GM12878 (cell line): ENCODE results near the gene TIPARP. TPM values are rescaled to one million over a fixed set of nuclear protein-coding genes. Genes with fewer than 3 reads are reported as not detected.

Experiments
- ATAC-seq: fragments of 200-7000 bp; cut with Tn5 transposase; 3 replicates; pipeline ENCODE4 v1.9.1; 2020; ENCODE audit warnings: mild to moderate bottlenecking, moderate library complexity
- BruUV-seq: library from RNA; stranded (reverse); fragments of 400-500 nt; replicated peaks from 2 replicates; lab custom pipeline; 2021; lab: Mats Ljungman, UMichigan
- CTCF ChIA-PET: fragments of 300-600 bp; sonication (Branson Sonifier 250); formaldehyde crosslinking; extraction: SDS; loops from one replicate; lab custom pipeline; 2021; ENCODE audit warnings: inconsistent platforms; lab: Yijun Ruan, JAX
- POLR2A ChIA-PET: fragments of 350-600 bp; formaldehyde crosslinking; extraction: SDS; loops from one replicate; lab custom pipeline; 2021; ENCODE audit warnings: inconsistent platforms; lab: Charles Lee
- RAD21 ChIA-PET: fragments of 300-600 bp; sonication (Branson Sonifier 250); formaldehyde crosslinking; loops from one replicate; lab custom pipeline; 2023; ENCODE audit warnings: antibody characterized with exemption; ENCODE audit not compliant: unreplicated experiment; lab: Charles Lee
- SMC1A ChIA-PET: fragments of 300-600 bp; sonication (Branson Sonifier 250); formaldehyde crosslinking; loops from one replicate; lab custom pipeline; 2023; ENCODE audit not compliant: unreplicated experiment, uncharacterized antibody; lab: Charles Lee
- DNase-seq: peaks from one replicate; pipeline ENCODE4 v3.0.0-alpha.2; 2011; ENCODE audit warnings: low read depth, low spot score
- FAIRE-seq: peaks from 3 replicates; lab custom pipeline; 2011; peaks lifted over from hg19 to GRCh38; lab: Jason Lieb, UNC
- H2AFZ ChIP-seq: 2 replicates; pipeline ENCODE4 v1.6.0; 2011; ENCODE audit warnings: low read depth, low read length, control low read depth; ENCODE audit not compliant: control insufficient read depth
- H3K27ac ChIP-seq: 2 replicates; pipeline ENCODE4 v1.5.1; 2011; ENCODE audit warnings: control low read depth; ENCODE audit not compliant: control insufficient read depth, insufficient read depth
- H3K27me3 ChIP-seq, 2 experiments: replicated peaks in 1 of 2; 2 replicates each; pipeline versions ENCODE4 v1.6.0 to v1.6.1; 2011; ENCODE audit warnings: low read length in 1 of 2; ENCODE audit not compliant: control insufficient read depth in 2 of 2, insufficient read depth in 2 of 2
- H3K36me3 ChIP-seq, 2 experiments: 2 replicates each; pipeline ENCODE4 v1.5.1; 2011; ENCODE audit warnings: low read length in 1 of 2; ENCODE audit not compliant: control insufficient read depth in 2 of 2, insufficient read depth in 2 of 2
- H3K4me1 ChIP-seq: 2 replicates; pipeline ENCODE4 v1.6.1; 2011; ENCODE audit warnings: mild to moderate bottlenecking, low read length, moderate library complexity, mixed read lengths; ENCODE audit not compliant: control insufficient read depth, insufficient read depth
- H3K4me2 ChIP-seq: 2 replicates; pipeline ENCODE4 v1.6.0; 2011; ENCODE audit warnings: control low read depth; ENCODE audit not compliant: control insufficient read depth, insufficient read depth
- H3K4me3 ChIP-seq: fragments of 200-600 bp; sonication (generic); 2 replicates; pipeline ENCODE4 v1.5.1; 2016
- H3K79me2 ChIP-seq: 2 replicates; pipeline ENCODE4 v1.6.0; 2011; ENCODE audit warnings: low read length; ENCODE audit not compliant: control insufficient read depth, insufficient read depth
- H3K9ac ChIP-seq: 2 replicates; pipeline ENCODE4 v1.8.0; 2011; ENCODE audit warnings: low read length, control low read depth, mixed read lengths; ENCODE audit not compliant: control insufficient read depth, insufficient read depth
- H3K9me3 ChIP-seq: replicated peaks from 3 replicates; pipeline ENCODE4 v1.5.1; 2011; ENCODE audit warnings: mild to moderate bottlenecking, low read length; ENCODE audit not compliant: control insufficient read depth, insufficient read depth
- H4K20me1 ChIP-seq: 2 replicates; pipeline ENCODE4 v1.6.0; 2011; ENCODE audit not compliant: control insufficient read depth, insufficient read depth
- ATF2 ChIP-seq: IDR thresholded peaks from 2 replicates; pipeline ENCODE4 v1.6.1; 2012; ENCODE audit warnings: low read length, inconsistent platforms
- BCL11A ChIP-seq: IDR thresholded peaks from 2 replicates; pipeline ENCODE4 v1.6.1; 2011; ENCODE audit warnings: low read depth, low read length
- EED ChIP-seq: sonication (generic); IDR thresholded peaks from 2 replicates; pipeline ENCODE4 v1.6.1; 2016; ENCODE audit warnings: antibody characterized with exemption, low read depth
- HCFC1 ChIP-seq: fragments of 150-350 bp; IDR thresholded peaks from 2 replicates; pipeline ENCODE4 v1.6.1; 2014; ENCODE audit warnings: low read length
- IKZF1 ChIP-seq: fragments of 450-650 bp; conservative IDR thresholded peaks from 2 replicates; pipeline ENCODE4 v1.6.1; 2017; ENCODE audit warnings: antibody characterized with exemption, mild to moderate bottlenecking
- MEF2A ChIP-seq: IDR thresholded peaks from 2 replicates; pipeline ENCODE4 v1.6.1; 2011; ENCODE audit warnings: low read depth, mild to moderate bottlenecking, low read length, moderate library complexity; ENCODE audit not compliant: insufficient read depth
- PAX8 ChIP-seq: fragments of 450-650 bp; IDR thresholded peaks from 2 replicates; pipeline ENCODE4 v1.6.1; 2017; ENCODE audit warnings: mild to moderate bottlenecking, moderate library complexity
- RAD21 ChIP-seq: IDR thresholded peaks from 2 replicates; pipeline ENCODE4 v1.6.1; 2011; ENCODE audit warnings: mild to moderate bottlenecking, low read depth, low read length, moderate library complexity; ENCODE audit not compliant: insufficient read depth
- REST ChIP-seq: IDR thresholded peaks from 2 replicates; pipeline ENCODE4 v1.6.1; 2012; ENCODE audit warnings: mild to moderate bottlenecking, low read depth, low read length
- RFX5 ChIP-seq: IDR thresholded peaks from 2 replicates; pipeline ENCODE4 v1.6.1; 2011; ENCODE audit warnings: low read depth, low read length, improper control_type of control experiment
- ZSCAN29 ChIP-seq: fragments of 450-650 bp; IDR thresholded peaks from 2 replicates; pipeline ENCODE4 v1.6.1; 2017; ENCODE audit warnings: mild to moderate bottlenecking, moderate library complexity
- WGBS: methylation state at CpG from one replicate; pipeline ENCODE4 v1.1.6; 2016; ENCODE audit warnings: low lambda C conversion rate; ENCODE audit not compliant: insufficient replicate concordance, insufficient coverage; ENCODE audit errors: missing lambda C conversion rate; 5-methylcytosine and 5-hydroxymethylcytosine counted together
- in situ Hi-C: fragments of 300-500 bp; cut with MboI; formaldehyde crosslinking; loops from 9 replicates; pipeline ENCODE4 v1.14.3; 2018; ENCODE audit warnings: mixed read lengths
- intact Hi-C: fragments of 100-400 bp; cut with micrococcal nuclease; formaldehyde crosslinking; loops from one replicate; pipeline ENCODE4 v1.14.2; 2022; ENCODE audit not compliant: unreplicated experiment
- polyA plus RNA-seq, 11 experiments: library from polyadenylated mRNA; depleted of rRNA in 4 of 11; unstranded in 6 of 11; stranded (reverse) in 5 of 11; fragments of >200 nt; fragmentation: Nextera tagmentation in 4 of 11; fragmentation: Illumina TruSeq in 1 of 11; extraction: Ambion mirVana in 4 of 11; extraction: Trizol in 1 of 11; gene quantifications; 1 replicate in 1 of 11; 2 replicates in 10 of 11; pipeline versions ENCODE4 v1.2.1 to v1.2.3, GENCODE V29; 2011 to 2016; ENCODE audit warnings: inconsistent platforms in 2 of 11, missing spikeins in 2 of 11, low read depth in 1 of 11
- total RNA-seq, 4 experiments: library from RNA; depleted of rRNA in 3 of 4; stranded (reverse); fragments of >200 nt in 3 of 4; fragmentation: Illumina TruSeq in 1 of 4; extraction: Trizol in 1 of 4; gene quantifications; 2 replicates each; pipeline versions ENCODE4 v1.2.1 to v1.2.3, GENCODE V29; 2013 to 2021

The TIPARP gene
- total and polyA plus RNA-seq, 10 of the 15 experiments (the other 5 are each of a cell fraction or from before 2014, with no cell fraction given), result 3.2 to 21.5 (median 12.0) TPM

- 100% methylated on average over 1 of the region's 1 CpG for WGBS
- no peaks in the 10 kb centered on the region for H4K20me1 ChIP-seq
- no peak overlapping the region for H2AFZ ChIP-seq
- in situ Hi-C loops, result no loop called here
- no peaks in the 10 kb centered on the region for H3K9me3 ChIP-seq
- intact Hi-C loops, result no loop called here
- POLR2A ChIA-PET, result interaction anchor here (1.3 to 3.4 kb wide), 3 partner anchors 10 to 13 kb away, joined by 3 to 28 read pairs (median 22); no protein-coding TSS in a partner anchor
- no peak for TF ChIP-seq RFX5
- no peak for TF ChIP-seq BCL11A
- BruUV-seq, result no TSS peak
- H3K79me2 ChIP-seq, result no peaks in the 10 kb centered on the region
- peaks cover 21% of the 10 kb centered on the region for H3K4me1 ChIP-seq
- H3K4me3 ChIP-seq, result no peak overlapping the region
- H3K27ac ChIP-seq, result no peak overlapping the region
- SMC1A ChIA-PET, result interaction anchor here (1.2 to 4.8 kb wide), 8 partner anchors 11 to 111 kb away, joined by 5 to 46 read pairs (median 8); partner anchors contain the start of gene SSR3
- H3K27me3 ChIP-seq, result no peaks in the 10 kb centered on the region
- DNase-seq (no peak), FAIRE-seq (no peak), ATAC-seq (no peak)
- no peaks in the 10 kb centered on the region for H3K36me3 ChIP-seq
- RAD21 ChIA-PET, result interaction anchor here (0.9 to 4.9 kb wide), 6 partner anchors 10 to 104 kb away, joined by 3 to 31 read pairs (median 6); partner anchors contain the start of gene SSR3
- CTCF ChIA-PET, result interaction anchor here (1.2 to 4.3 kb wide), 3 partner anchors 10 to 101 kb away, joined by 3 to 40 read pairs (median 9); no protein-coding TSS in a partner anchor
- H3K9ac ChIP-seq, result no peak overlapping the region
- no peak overlapping the region for H3K4me2 ChIP-seq
Observed at GRCh38 chr3:156654834-156655233, 19.6 kb upstream of the TIPARP start.

- SMC1A ChIA-PET, result interaction anchor here (0.9 to 4.8 kb wide), 11 partner anchors 8 to 172 kb away, joined by 3 to 46 read pairs (median 7); partner anchors contain the start of genes SSR3 and TIPARP
- Histone ChIP-seq H3K79me2 (no peaks in the 10 kb centered on the region), H3K4me3 (0 out of 2 replicates have a peak overlapping the region, but pooled peaks have one; percentile 4), H3K9ac (no peak overlapping the region), H2AFZ (peak overlapping the region; percentile 29), H3K9me3 (no peaks in the 10 kb centered on the region), H3K4me1 (peaks cover 25% of the 10 kb centered on the region), H3K4me2 (peak overlapping the region; percentile 45), H3K36me3 (no peaks in the 10 kb centered on the region), H3K27me3 (no peaks in the 10 kb centered on the region), H3K27ac (peak overlapping the region; percentile 56), H4K20me1 (no peaks in the 10 kb centered on the region)
- FAIRE-seq, result no peak
- POLR2A ChIA-PET, result interaction anchor here (1.3 to 3.4 kb wide), 4 partner anchors 8 to 11 kb away, joined by 3 to 28 read pairs (median 14); no protein-coding TSS in a partner anchor
- intact Hi-C loops (no loop called here), in situ Hi-C loops (no loop called here)
- BruUV-seq, result no TSS peak
- 4% methylated on average over 5 of the region's 5 CpGs for WGBS
- CTCF ChIA-PET, result interaction anchor here (0.6 to 4.3 kb wide), 4 partner anchors 11 to 151 kb away, joined by 3 to 40 read pairs (median 6); no protein-coding TSS in a partner anchor
- ATAC-seq, result peak; percentile 58
- RAD21 ChIA-PET, result interaction anchor here (0.6 to 4.9 kb wide), 9 partner anchors 8 to 444 kb away, joined by 3 to 31 read pairs (median 5); partner anchors contain the start of gene SSR3
- no peak for DNase-seq
- TF ChIP-seq RAD21, result no peak
- no peak for TF ChIP-seq REST
- TF ChIP-seq HCFC1, result no peak
- TF ChIP-seq ATF2, result peak; percentile 79
- peak; percentile 87 for TF ChIP-seq MEF2A
- TF ChIP-seq ZSCAN29, result no peak
- TF ChIP-seq EED, result no peak
- no peak for TF ChIP-seq PAX8
- TF ChIP-seq IKZF1, result peak; percentile 44
Observed at GRCh38 chr3:156655819-156656550, 18.4 kb upstream of the TIPARP start.
